Measurements from ENCODE around the gene TRIM40. TPM values are rescaled to one million over a fixed set of nuclear protein-coding genes. Genes with fewer than 3 reads are reported as not detected.

TRIM40 gene
- total RNA-seq, 1 donor from 2014 or later = not detected

DNA sequence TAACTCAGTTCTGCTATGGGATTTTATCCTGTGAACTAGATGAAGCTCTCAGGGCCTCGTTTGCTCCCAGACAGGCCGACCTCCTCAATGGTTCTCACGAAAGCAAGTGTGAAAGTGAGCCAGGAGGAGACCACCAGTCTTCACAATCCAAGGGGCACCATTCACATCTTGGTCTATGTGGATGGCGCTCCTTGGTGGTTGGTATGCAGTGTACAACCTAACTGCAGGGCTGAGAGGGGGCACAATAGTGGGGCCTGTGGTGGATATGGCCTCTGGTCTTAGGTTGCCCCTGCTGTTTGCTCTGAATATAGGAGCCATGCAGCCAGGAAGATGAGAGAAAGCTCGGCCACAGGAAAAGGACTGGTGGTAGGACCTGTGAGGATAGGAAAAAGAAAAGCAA lies 52.6 kb downstream of the TRIM40 start:
- Mint-ChIP-seq H3K27me3 (ENCODE audit: low read depth) (no peaks in the 10 kb centered on the region), H3K9me3 (no peaks in the 10 kb centered on the region), H3K36me3 (ENCODE audit: low read depth) (peaks cover 75% of the 10 kb centered on the region), H3K27ac (peak overlapping the region; percentile 11), H3K4me3 (ENCODE audit: low read depth) (no peak overlapping the region), H3K4me1 (ENCODE audit: low read depth) (no peaks in the 10 kb centered on the region)
- DNase-seq (ENCODE audit: low spot score) = no peak
- intact Hi-C loops (cut with micrococcal nuclease) = no loop called here

DNA sequence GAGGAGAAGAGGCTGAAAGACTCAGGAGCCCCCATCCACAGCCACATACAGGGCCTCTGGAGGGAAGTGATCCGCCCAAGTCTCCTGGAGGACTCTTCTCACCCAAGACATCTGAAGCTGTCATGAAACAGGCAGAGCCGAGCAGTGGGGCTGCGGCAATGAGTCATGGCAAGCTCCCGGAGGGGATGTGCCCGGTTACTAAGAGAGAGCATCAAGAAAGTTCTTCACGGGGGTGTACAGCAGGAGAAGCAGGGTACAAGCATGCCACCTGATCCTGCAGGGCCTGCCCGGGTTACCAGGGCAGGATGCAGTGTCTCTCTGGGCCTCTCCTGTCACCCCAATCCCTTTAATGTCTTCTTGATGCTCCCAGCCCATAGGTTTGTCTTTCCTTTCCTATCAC lies 56.1 kb downstream of the TRIM40 start:
- no peaks in the 10 kb centered on the region for H3K4me1 Mint-ChIP-seq (ENCODE audit: low read depth)
- H3K9me3 Mint-ChIP-seq = no peaks in the 10 kb centered on the region
- no peak overlapping the region for H3K4me3 Mint-ChIP-seq (ENCODE audit: low read depth)
- no peaks in the 10 kb centered on the region for H3K27me3 Mint-ChIP-seq (ENCODE audit: low read depth)
- peaks cover 80% of the 10 kb centered on the region for H3K36me3 Mint-ChIP-seq (ENCODE audit: low read depth)
- no peak for DNase-seq (ENCODE audit: low spot score)
- intact Hi-C loops (cut with micrococcal nuclease) = no loop called here
- H3K27ac Mint-ChIP-seq = no peak overlapping the region

DNA sequence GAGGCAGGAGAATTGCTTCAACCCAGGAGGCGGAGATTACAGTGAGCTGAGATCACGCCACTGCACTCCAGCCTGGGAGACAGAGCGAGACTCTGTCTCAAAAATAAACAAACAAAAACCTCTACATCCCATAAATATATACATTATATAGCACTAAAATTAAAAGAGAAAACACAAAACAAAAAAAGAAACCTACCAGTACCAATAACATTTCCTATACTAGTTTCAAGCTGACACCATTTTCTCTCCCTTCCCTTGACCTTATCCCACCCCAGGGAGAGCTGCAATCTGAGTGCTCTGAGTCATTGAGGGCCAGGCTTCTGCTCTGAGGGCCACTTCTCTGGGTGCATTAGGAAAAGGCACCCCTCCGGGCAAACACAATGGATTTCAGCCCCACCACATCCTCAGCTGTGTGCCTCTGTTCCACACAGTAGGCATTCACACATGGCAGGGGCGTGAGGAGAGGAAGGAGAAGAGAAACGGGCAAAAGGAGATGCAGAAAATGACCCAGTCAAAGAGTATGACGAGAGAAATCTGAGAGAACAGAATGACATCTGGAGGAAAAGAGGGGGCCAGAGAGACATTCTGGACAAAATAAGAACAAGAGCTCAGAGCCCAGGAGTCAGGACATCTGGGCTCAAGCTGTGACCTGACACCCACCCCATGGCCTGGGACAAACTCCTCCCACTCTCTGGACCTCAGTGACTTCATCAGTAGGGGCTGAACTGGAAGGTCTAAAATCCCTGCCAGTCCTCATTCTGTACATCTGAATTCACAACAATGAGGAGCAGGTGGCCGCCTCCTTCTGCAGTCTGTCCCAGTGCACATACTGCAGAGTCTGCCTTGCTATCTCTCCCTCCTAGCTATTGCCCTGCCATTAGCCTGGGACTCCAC lies 59.1 kb downstream of the TRIM40 start:
- H3K36me3 Mint-ChIP-seq (ENCODE audit: low read depth) = peaks cover 79% of the 10 kb centered on the region

DNA sequence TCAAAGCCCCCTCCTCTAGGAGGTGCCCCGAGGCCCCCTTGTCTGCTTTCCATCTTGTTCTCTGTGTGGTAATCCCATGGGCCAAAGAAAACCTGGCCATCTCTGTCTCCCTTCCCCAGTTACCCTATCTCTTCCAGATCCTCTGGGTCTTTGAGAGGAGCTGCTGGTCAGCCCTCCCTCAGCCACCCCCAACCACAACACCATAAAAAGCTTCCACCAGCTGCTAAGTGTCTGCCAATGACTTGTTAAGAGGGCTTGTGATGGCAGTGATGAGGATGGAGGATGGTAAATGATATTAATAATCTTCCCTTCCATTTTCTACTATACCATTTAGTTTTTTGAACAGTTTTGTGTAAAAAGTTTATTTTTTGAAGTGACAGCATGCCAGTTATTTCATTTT lies 60.0 kb downstream of the TRIM40 start:
- Mint-ChIP-seq H3K27me3 (ENCODE audit: low read depth) (no peaks in the 10 kb centered on the region), H3K36me3 (ENCODE audit: low read depth) (peaks cover 77% of the 10 kb centered on the region), H3K4me1 (ENCODE audit: low read depth) (peaks cover 4% of the 10 kb centered on the region), H3K4me3 (ENCODE audit: low read depth) (no peak overlapping the region), H3K27ac (no peak overlapping the region), H3K9me3 (no peaks in the 10 kb centered on the region)
- DNase-seq (ENCODE audit: low spot score) = no peak
- intact Hi-C loops (cut with micrococcal nuclease) = no loop called here

More for the DNA sequence above, 59.1 kb downstream of the TRIM40 start:
- intact Hi-C loops (cut with micrococcal nuclease) = no loop called here
- DNase-seq (ENCODE audit: low spot score) = no peak
- Mint-ChIP-seq H3K27me3 (ENCODE audit: low read depth) (no peaks in the 10 kb centered on the region), H3K4me1 (ENCODE audit: low read depth) (no peaks in the 10 kb centered on the region), H3K4me3 (ENCODE audit: low read depth) (no peak overlapping the region), H3K27ac (no peak overlapping the region), H3K9me3 (no peaks in the 10 kb centered on the region)

DNA sequence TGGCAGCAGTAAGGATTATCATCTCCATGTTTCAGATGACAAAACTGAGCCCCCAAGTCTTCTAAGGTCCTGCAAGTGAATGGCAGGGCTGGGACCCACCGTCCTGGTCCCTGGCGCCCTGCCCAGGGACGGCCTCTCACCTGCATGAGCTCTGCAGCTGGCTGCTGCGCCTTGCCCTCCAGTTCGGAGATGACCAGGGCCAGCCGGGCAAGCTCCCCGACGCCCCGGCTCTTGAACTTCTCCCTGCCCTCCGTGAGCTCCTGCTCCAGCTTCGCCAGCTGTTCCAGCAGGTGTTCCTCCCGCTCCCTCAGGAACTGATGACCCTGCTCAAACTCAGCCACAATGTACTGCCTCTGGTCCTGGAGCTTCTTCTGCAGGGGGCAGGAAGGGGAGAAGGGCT lies 60.4 kb downstream of the TRIM40 start:
- Mint-ChIP-seq H3K9me3 (no peaks in the 10 kb centered on the region), H3K36me3 (ENCODE audit: low read depth) (peaks cover 76% of the 10 kb centered on the region), H3K4me3 (ENCODE audit: low read depth) (no peak overlapping the region), H3K27me3 (ENCODE audit: low read depth) (no peaks in the 10 kb centered on the region), H3K4me1 (ENCODE audit: low read depth) (peaks cover 4% of the 10 kb centered on the region), H3K27ac (no peak overlapping the region)
- intact Hi-C loops (cut with micrococcal nuclease) = no loop called here
- no peak for DNase-seq (ENCODE audit: low spot score)

Other genes with a start within 250 kb of the TRIM40 start
- 1,569 and 1,592 TPM in 2 replicates for gene HLA-A, start 193.6 kb upstream of the TRIM40 start, total RNA-seq
- 76.0 and 78.2 TPM in 2 replicates for gene POLR1H, start 74.9 kb upstream of the TRIM40 start, total RNA-seq
- gene PPP1R11, start 68.9 kb upstream of the TRIM40 start, total RNA-seq = 55.9 and 56.1 TPM in 2 replicates
- gene RNF39, start 60.4 kb upstream of the TRIM40 start, total RNA-seq = not detected in 2 replicates
- gene TRIM31, start 23.1 kb upstream of the TRIM40 start, total RNA-seq = not detected in 2 replicates
- 0.09 TPM in 1 of 2 replicates, not detected in the other for gene TRIM10, start 25.1 kb downstream of the TRIM40 start, total RNA-seq
- gene TRIM15, start 27.4 kb downstream of the TRIM40 start, total RNA-seq = 0.41 and 0.46 TPM in 2 replicates
- gene TRIM26, start 77.3 kb downstream of the TRIM40 start, total RNA-seq = 49.9 and 51.5 TPM in 2 replicates
- gene TRIM39, start 190.8 kb downstream of the TRIM40 start, total RNA-seq = 11.2 and 13.0 TPM in 2 replicates
- gene RPP21, start 209.0 kb downstream of the TRIM40 start, total RNA-seq = 40.6 and 41.9 TPM in 2 replicates